Measurements from ENCODE around the gene HES7. TPM values are rescaled to one million over a fixed set of nuclear protein-coding genes. Genes with fewer than 3 reads are reported as not detected.

HES7 gene
- total and polyA plus RNA-seq, 4 donors = not detected

DNA sequence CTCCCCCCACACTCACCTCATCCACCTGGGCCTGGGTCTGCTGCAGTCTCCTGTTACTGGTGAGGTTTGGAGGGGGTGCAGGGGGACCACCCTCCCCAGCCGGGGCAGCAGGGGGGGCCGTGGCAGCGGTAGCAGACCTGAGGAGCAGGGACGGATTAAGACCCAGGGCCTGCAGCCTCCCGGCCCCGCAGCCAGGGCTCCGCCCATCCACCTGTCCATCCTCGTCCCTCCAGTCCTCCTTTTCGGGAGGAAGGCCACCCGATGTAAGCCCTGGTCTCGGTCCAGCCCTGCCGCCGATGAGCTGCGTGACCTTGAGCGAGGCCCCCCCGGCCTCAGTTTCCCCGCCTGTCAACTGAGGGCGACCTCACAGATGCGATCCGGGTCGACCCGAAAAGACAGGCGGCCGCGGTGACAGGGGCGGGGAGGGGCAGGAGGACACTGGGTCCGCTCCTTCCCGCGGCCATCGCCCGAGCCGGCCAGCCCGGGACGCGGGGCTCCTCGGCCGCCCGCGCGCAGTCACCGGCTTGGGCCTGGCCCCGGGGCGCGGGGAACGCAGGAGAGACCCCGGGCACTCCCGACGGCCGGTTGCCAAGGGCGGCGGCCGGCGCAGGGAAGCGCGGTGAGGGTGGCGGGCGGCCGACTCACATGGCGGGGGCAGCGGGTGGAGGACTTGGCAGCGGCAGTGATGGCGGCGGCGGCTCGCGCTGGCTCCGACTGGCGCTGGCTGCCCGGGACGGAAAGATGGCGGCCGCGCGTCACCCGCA is 38.5 kb upstream of the HES7 start, which contains the start of gene VAMP2:
Gene VAMP2, minus strand, starts transcription at position 716 of the 764 bp plus-strand sequence. Its CDS starts 69 bp downstream, at position 647.
- peak within 1 kb of the TSS; percentile 77 to 95 (median 86) for H3K4me3 ChIP-seq (ENCODE audit: low read depth in 1 of 3, low read length in 3 of 3)
- peak within 1 kb of the TSS; percentile 72 to 96 for H3K9ac ChIP-seq (ENCODE audit: low read depth in 1 of 2, low read length in 2 of 2)
- TF ChIP-seq, protein P1, sequence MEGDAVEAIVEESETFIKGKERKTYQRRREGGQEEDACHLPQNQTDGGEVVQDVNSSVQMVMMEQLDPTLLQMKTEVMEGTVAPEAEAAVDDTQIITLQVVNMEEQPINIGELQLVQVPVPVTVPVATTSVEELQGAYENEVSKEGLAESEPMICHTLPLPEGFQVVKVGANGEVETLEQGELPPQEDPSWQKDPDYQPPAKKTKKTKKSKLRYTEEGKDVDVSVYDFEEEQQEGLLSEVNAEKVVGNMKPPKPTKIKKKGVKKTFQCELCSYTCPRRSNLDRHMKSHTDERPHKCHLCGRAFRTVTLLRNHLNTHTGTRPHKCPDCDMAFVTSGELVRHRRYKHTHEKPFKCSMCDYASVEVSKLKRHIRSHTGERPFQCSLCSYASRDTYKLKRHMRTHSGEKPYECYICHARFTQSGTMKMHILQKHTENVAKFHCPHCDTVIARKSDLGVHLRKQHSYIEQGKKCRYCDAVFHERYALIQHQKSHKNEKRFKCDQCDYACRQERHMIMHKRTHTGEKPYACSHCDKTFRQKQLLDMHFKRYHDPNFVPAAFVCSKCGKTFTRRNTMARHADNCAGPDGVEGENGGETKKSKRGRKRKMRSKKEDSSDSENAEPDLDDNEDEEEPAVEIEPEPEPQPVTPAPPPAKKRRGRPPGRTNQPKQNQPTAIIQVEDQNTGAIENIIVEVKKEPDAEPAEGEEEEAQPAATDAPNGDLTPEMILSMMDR (IDR thresholded peaks at IDR 0.05; ENCODE audit: low read depth, low read length, missing input control) = no peak
- TF ChIP-seq YY1 (IDR thresholded peaks at IDR 0.05) (peak; percentile 67), GABPA (IDR thresholded peaks at IDR 0.05 in 1 of 2, conservative IDR thresholded peaks at IDR 0.05 in 1 of 2) (no peak)
- under 1% methylated on average over 75 of the region's 75 CpGs for WGBS
- peak; percentile 84 for DNase-seq (ENCODE audit: low spot score)
- no peaks in the 10 kb centered on the region for H3K9me3 ChIP-seq (ENCODE audit: control insufficient read depth in 4 of 4, low read length in 3 of 4)
- peaks cover 8 to 51% (median 41%) of the 10 kb centered on the region in 4 donors for H3K4me1 ChIP-seq (ENCODE audit: control insufficient read depth in 4 of 4, insufficient read depth in 4 of 4, low read length in 3 of 4)
- peak within 1 kb of the TSS; percentile 97 to 98 for H3K27ac ChIP-seq (ENCODE audit: low read depth in 1 of 2, low read length in 2 of 2)
- H3K36me3 ChIP-seq (ENCODE audit: control insufficient read depth in 4 of 4, insufficient read depth in 3 of 4, low read depth in 1 of 4, low read length in 3 of 4) = peaks cover 2 to 10% (median 6%) of the 10 kb centered on the region in 4 donors
- H3K27me3 ChIP-seq (ENCODE audit: control insufficient read depth in 4 of 4, insufficient read depth in 4 of 4, low read length in 3 of 4) = no peaks in the 10 kb centered on the region

DNA sequence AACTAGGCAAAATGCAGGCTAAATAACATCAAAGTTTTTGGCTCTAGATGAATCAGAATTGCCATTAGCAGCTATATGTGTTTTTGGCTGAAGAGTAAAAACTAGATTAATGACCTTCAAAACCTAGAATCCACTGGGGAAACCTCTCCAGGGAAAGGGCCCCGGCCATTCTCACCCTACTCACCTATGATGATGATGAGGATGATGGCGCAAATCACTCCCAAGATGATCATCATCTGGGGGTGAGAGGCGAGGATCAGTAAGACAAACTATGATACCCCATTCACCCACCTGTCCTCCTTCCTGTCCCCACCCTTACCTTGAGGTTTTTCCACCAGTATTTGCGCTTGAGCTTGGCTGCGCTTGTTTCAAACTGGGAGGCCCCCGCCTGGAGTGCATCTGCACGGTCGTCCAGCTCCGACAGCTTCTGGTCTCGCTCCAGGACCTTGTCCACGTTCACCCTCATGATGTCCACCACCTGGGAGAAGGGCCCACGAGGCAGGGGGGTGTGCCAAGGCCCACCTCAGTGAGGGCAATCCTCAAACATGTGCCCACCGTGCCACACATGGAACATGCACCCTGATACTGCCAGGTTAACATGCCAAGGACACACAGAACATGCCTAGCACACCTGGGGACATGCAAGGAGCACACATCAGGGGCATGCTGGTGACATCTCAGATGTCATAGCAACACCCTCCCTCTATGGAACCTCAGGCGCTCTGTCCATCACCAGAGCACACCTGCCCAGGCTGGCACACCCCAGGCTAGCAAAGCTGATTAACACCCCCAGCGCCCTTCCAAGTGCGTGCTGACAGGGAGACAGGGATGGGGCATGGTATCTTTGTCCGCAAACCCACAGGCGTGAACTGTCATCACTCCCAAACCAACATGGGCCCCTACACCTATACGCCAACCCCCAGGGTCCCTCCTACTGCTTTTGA is 37.7 kb upstream of the HES7 start:
- peak overlapping the region; percentile 24 to 96 for H3K9ac ChIP-seq (ENCODE audit: low read depth in 1 of 2, low read length in 2 of 2)
- H3K4me1 ChIP-seq (ENCODE audit: control insufficient read depth in 4 of 4, insufficient read depth in 4 of 4, low read length in 3 of 4) = peaks cover 11 to 54% (median 42%) of the 10 kb centered on the region in 4 donors
- H3K36me3 ChIP-seq (ENCODE audit: control insufficient read depth in 4 of 4, insufficient read depth in 3 of 4, low read depth in 1 of 4, low read length in 3 of 4) = peaks cover 2 to 10% (median 6%) of the 10 kb centered on the region in 4 donors
- H3K27ac ChIP-seq (ENCODE audit: low read depth in 1 of 2, low read length in 2 of 2) = peak overlapping the region; percentile 97 to 98
- no peaks in the 10 kb centered on the region for H3K27me3 ChIP-seq (ENCODE audit: control insufficient read depth in 4 of 4, insufficient read depth in 4 of 4, low read length in 3 of 4)
- 74% methylated on average over 19 of the region's 19 CpGs for WGBS
- no peaks in the 10 kb centered on the region for H3K9me3 ChIP-seq (ENCODE audit: control insufficient read depth in 4 of 4, low read length in 3 of 4)
- H3K4me3 ChIP-seq (ENCODE audit: low read depth in 1 of 3, low read length in 3 of 3) = peak overlapping the region; percentile 77 to 95 (median 86)
- no peak for DNase-seq (ENCODE audit: low spot score)
- TF ChIP-seq HNF4G (IDR thresholded peaks at IDR 0.05) (no peak), FOXA2 (IDR thresholded peaks at IDR 0.05) (no peak), HNF4A (conservative IDR thresholded peaks at IDR 0.05) (no peak), NR2F2 (IDR thresholded peaks at IDR 0.05) (no peak), GABPA (IDR thresholded peaks at IDR 0.05 in 1 of 2, conservative IDR thresholded peaks at IDR 0.05 in 1 of 2) (no peak), YY1 (IDR thresholded peaks at IDR 0.05) (no peak), RXRA (IDR thresholded peaks at IDR 0.05) (no peak), FOXA1 (IDR thresholded peaks at IDR 0.05) (no peak), TAF1 (conservative IDR thresholded peaks at IDR 0.05) (no peak)
- TF ChIP-seq, protein P2, sequence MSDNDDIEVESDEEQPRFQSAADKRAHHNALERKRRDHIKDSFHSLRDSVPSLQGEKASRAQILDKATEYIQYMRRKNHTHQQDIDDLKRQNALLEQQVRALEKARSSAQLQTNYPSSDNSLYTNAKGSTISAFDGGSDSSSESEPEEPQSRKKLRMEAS (IDR thresholded peaks at IDR 0.05) = no peak
- TF ChIP-seq, protein P3, sequence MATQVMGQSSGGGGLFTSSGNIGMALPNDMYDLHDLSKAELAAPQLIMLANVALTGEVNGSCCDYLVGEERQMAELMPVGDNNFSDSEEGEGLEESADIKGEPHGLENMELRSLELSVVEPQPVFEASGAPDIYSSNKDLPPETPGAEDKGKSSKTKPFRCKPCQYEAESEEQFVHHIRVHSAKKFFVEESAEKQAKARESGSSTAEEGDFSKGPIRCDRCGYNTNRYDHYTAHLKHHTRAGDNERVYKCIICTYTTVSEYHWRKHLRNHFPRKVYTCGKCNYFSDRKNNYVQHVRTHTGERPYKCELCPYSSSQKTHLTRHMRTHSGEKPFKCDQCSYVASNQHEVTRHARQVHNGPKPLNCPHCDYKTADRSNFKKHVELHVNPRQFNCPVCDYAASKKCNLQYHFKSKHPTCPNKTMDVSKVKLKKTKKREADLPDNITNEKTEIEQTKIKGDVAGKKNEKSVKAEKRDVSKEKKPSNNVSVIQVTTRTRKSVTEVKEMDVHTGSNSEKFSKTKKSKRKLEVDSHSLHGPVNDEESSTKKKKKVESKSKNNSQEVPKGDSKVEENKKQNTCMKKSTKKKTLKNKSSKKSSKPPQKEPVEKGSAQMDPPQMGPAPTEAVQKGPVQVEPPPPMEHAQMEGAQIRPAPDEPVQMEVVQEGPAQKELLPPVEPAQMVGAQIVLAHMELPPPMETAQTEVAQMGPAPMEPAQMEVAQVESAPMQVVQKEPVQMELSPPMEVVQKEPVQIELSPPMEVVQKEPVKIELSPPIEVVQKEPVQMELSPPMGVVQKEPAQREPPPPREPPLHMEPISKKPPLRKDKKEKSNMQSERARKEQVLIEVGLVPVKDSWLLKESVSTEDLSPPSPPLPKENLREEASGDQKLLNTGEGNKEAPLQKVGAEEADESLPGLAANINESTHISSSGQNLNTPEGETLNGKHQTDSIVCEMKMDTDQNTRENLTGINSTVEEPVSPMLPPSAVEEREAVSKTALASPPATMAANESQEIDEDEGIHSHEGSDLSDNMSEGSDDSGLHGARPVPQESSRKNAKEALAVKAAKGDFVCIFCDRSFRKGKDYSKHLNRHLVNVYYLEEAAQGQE (IDR thresholded peaks at IDR 0.05) = no peak
- TF ChIP-seq, protein P4, sequence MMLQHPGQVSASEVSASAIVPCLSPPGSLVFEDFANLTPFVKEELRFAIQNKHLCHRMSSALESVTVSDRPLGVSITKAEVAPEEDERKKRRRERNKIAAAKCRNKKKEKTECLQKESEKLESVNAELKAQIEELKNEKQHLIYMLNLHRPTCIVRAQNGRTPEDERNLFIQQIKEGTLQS (IDR thresholded peaks at IDR 0.05) = no peak
- TF ChIP-seq, protein P1 (IDR thresholded peaks at IDR 0.05; ENCODE audit: low read depth, low read length, missing input control) = no peak
- TF ChIP-seq, protein P5, sequence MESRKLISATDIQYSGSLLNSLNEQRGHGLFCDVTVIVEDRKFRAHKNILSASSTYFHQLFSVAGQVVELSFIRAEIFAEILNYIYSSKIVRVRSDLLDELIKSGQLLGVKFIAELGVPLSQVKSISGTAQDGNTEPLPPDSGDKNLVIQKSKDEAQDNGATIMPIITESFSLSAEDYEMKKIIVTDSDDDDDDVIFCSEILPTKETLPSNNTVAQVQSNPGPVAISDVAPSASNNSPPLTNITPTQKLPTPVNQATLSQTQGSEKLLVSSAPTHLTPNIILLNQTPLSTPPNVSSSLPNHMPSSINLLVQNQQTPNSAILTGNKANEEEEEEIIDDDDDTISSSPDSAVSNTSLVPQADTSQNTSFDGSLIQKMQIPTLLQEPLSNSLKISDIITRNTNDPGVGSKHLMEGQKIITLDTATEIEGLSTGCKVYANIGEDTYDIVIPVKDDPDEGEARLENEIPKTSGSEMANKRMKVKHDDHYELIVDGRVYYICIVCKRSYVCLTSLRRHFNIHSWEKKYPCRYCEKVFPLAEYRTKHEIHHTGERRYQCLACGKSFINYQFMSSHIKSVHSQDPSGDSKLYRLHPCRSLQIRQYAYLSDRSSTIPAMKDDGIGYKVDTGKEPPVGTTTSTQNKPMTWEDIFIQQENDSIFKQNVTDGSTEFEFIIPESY (IDR thresholded peaks at IDR 0.05) = no peak
